Bronchial epithelial cell (primary cell): Measurements from ENCODE around the gene HCRTR1. TPM values are rescaled to one million over a fixed set of nuclear protein-coding genes. Genes with fewer than 3 reads are reported as not detected.

Experiments
- DNase-seq: peaks from one replicate; pipeline ENCODE4 v3.0.0-alpha.2; 2010; ENCODE audit warnings: low read depth
- FAIRE-seq: peaks from 2 replicates; lab custom pipeline; 2011; peaks lifted over from hg19 to GRCh38; lab: Jason Lieb, UNC
- H3K27me3 ChIP-seq: 2 replicates; pipeline ENCODE4 v1.5.1; 2011; ENCODE audit warnings: low read length; ENCODE audit not compliant: control insufficient read depth, insufficient read depth
- H3K36me3 ChIP-seq: 2 replicates; pipeline ENCODE4 v1.5.1; 2011; ENCODE audit warnings: low read length; ENCODE audit not compliant: control insufficient read depth, insufficient read depth
- H3K4me3 ChIP-seq: 2 replicates; pipeline ENCODE4 v1.5.1; 2011; ENCODE audit warnings: mild to moderate bottlenecking, low read depth, low read length, control low read depth
- CTCF ChIP-seq: IDR thresholded peaks from 2 replicates; pipeline ENCODE4 v1.5.1; 2011; ENCODE audit warnings: mild to moderate bottlenecking, moderate library complexity, low read length, control low read depth, inconsistent platforms; ENCODE audit not compliant: insufficient read depth, severe bottlenecking
- total RNA-seq: library from RNA; depleted of rRNA; stranded (reverse); fragments of >200 nt; gene quantifications from 2 replicates; pipeline ENCODE4 v1.2.1, GENCODE V29; 2014

The HCRTR1 gene
- total RNA-seq, 1 donor from 2014 or later: not detected

GRCh38 chr1:31650161-31651088 is 32.9 kb downstream of the HCRTR1 start:
- no peaks in the 10 kb centered on the region for H3K27me3 ChIP-seq
- peaks cover 10% of the 10 kb centered on the region for H3K36me3 ChIP-seq
- no peak for TF ChIP-seq CTCF
- FAIRE-seq (no peak), DNase-seq (no peak)
- no peak overlapping the region for H3K4me3 ChIP-seq

GRCh38 chr1:31651089-31651420 is 33.6 kb downstream of the HCRTR1 start:
- no peaks in the 10 kb centered on the region for H3K27me3 ChIP-seq
- peaks cover 16% of the 10 kb centered on the region for H3K36me3 ChIP-seq
- FAIRE-seq (no peak), DNase-seq (no peak)
- no peak overlapping the region for H3K4me3 ChIP-seq
- no peak for TF ChIP-seq CTCF

- Histone ChIP-seq H3K4me3 (no peak overlapping the region), H3K27me3 (no peaks in the 10 kb centered on the region), H3K36me3 (peaks cover 17% of the 10 kb centered on the region)
- FAIRE-seq (no peak), DNase-seq (no peak)
- no peak for TF ChIP-seq CTCF
Measured at GRCh38 chr1:31651766-31652165, 34.3 kb downstream of the HCRTR1 start.

GRCh38 chr1:31652891-31653499 is 35.5 kb downstream of the HCRTR1 start:
- no peak for FAIRE-seq
- no peaks in the 10 kb centered on the region for H3K27me3 ChIP-seq
- no peak for DNase-seq

GRCh38 chr1:31653717-31654473 is 36.4 kb downstream of the HCRTR1 start:
- TF ChIP-seq CTCF: no peak
- Histone ChIP-seq H3K4me3 (no peak overlapping the region), H3K36me3 (peaks cover 29% of the 10 kb centered on the region), H3K27me3 (no peaks in the 10 kb centered on the region)
- no peak for FAIRE-seq
- DNase-seq: no peak

More at GRCh38 chr1:31652891-31653499, 35.5 kb downstream of the HCRTR1 start:
- Histone ChIP-seq H3K4me3 (no peak overlapping the region), H3K36me3 (peaks cover 20% of the 10 kb centered on the region)
- no peak for TF ChIP-seq CTCF
